Mesendoderm (in vitro differentiated cells): ENCODE measurements around the gene HJV.
"Not testable (repeated sequence)": the region's sequence is repeated elsewhere in the genome, so short reads cannot be mapped to it uniquely, and the experiment has no call there.

Experiments used
- DNase-seq: peaks from one replicate; pipeline ENCODE4 v3.0.0; 2013
- H2AK5ac ChIP-seq: 2 replicates; pipeline ENCODE4 v1.6.1; 2013; ENCODE audit warnings: low read length, inconsistent platforms
- H2BK120ac ChIP-seq: 2 replicates; pipeline ENCODE4 v1.6.1; 2013; ENCODE audit warnings: low read depth, mild to moderate bottlenecking, low read length, moderate library complexity, mixed read lengths
- H2BK15ac ChIP-seq: replicated peaks from 2 replicates; pipeline ENCODE4 v1.6.1; 2013; ENCODE audit warnings: low read depth, mild to moderate bottlenecking, moderate library complexity
- H2BK5ac ChIP-seq: 2 replicates; pipeline ENCODE4 v1.6.1; 2013; ENCODE audit warnings: low read length, inconsistent platforms
- H3K18ac ChIP-seq: 2 replicates; pipeline ENCODE4 v1.6.1; 2013; ENCODE audit warnings: mild to moderate bottlenecking, low read length, mixed read lengths
- H3K23ac ChIP-seq: one replicate; pipeline ENCODE4 v1.6.1; 2013; ENCODE audit warnings: low read length
- H3K27ac ChIP-seq: 2 replicates; pipeline ENCODE4 v1.5.1; 2013; ENCODE audit warnings: low read depth, mild to moderate bottlenecking, inconsistent platforms, low read length, moderate library complexity
- H3K27me3 ChIP-seq: 2 replicates; pipeline ENCODE4 v1.6.1; 2013; ENCODE audit warnings: low read length, control low read depth, mild to moderate bottlenecking, inconsistent platforms; ENCODE audit not compliant: insufficient read depth, poor library complexity
- H3K36me3 ChIP-seq: 2 replicates; pipeline ENCODE4 v1.6.1; 2013; ENCODE audit warnings: low read length, inconsistent platforms; ENCODE audit not compliant: control insufficient read depth, insufficient read depth
- H3K4ac ChIP-seq: one replicate; pipeline ENCODE4 v1.6.1; 2013; ENCODE audit warnings: low read depth, mild to moderate bottlenecking, low read length, moderate library complexity
- H3K4me1 ChIP-seq: 2 replicates; pipeline ENCODE4 v1.6.1; 2013; ENCODE audit warnings: low read depth, low read length, inconsistent platforms; ENCODE audit not compliant: control insufficient read depth
- H3K4me2 ChIP-seq: 2 replicates; pipeline ENCODE4 v1.6.1; 2013; ENCODE audit warnings: low read length
- H3K4me3 ChIP-seq: 2 replicates; pipeline ENCODE4 v1.5.1; 2013; ENCODE audit warnings: mild to moderate bottlenecking, low read length
- H3K56ac ChIP-seq: one replicate; pipeline ENCODE4 v1.6.1; 2013; ENCODE audit warnings: low read length
- H3K79me1 ChIP-seq: 2 replicates; pipeline ENCODE4 v1.6.1; 2013; ENCODE audit warnings: low read length, inconsistent platforms
- H3K79me2 ChIP-seq: 2 replicates; pipeline ENCODE4 v1.6.1; 2013; ENCODE audit warnings: mild to moderate bottlenecking, low read length; ENCODE audit not compliant: control insufficient read depth, insufficient read depth
- H3K9ac ChIP-seq: 2 replicates; pipeline ENCODE4 v1.6.1; 2013; ENCODE audit warnings: low read length, inconsistent platforms
- H4K5ac ChIP-seq: one replicate; pipeline ENCODE4 v1.6.1; 2013; ENCODE audit warnings: low read length
- H4K8ac ChIP-seq: one replicate; pipeline ENCODE4 v1.6.1; 2013; ENCODE audit warnings: low read depth, mild to moderate bottlenecking, control low read depth, low read length, moderate library complexity
- WGBS: extraction: QIAGEN DNeasy Blood & Tissue Kit; methylation state at CpG from one replicate; pipeline ENCODE4 v1.1.7; 2013; ENCODE audit warnings: low lambda C conversion rate, missing lambda C conversion rate; ENCODE audit not compliant: insufficient coverage; ENCODE audit errors: extremely low coverage; 5-methylcytosine and 5-hydroxymethylcytosine counted together

The HJV gene

GRCh38 chr1:146029117-146029516 is 7.6 kb upstream of the HJV start:
- Histone ChIP-seq H3K9ac (no peak overlapping the region), H3K79me2 (no peaks in the 10 kb centered on the region), H3K56ac (no peak overlapping the region), H4K8ac (no peak overlapping the region), H3K4me1 (no peaks in the 10 kb centered on the region), H3K36me3 (no peaks in the 10 kb centered on the region), H2BK15ac (no peak overlapping the region), H2BK5ac (no peak overlapping the region), H3K27ac (no peak overlapping the region), H3K79me1 (no peaks in the 10 kb centered on the region), H4K5ac (no peak overlapping the region), H3K4me3 (no peak overlapping the region), H3K4me2 (no peak overlapping the region), H2AK5ac (no peak overlapping the region), H3K18ac (no peak overlapping the region), H2BK120ac (no peak overlapping the region), H3K27me3 (no peaks in the 10 kb centered on the region), H3K4ac (no peak overlapping the region), H3K23ac (no peak overlapping the region)
- DNase-seq = no peak

GRCh38 chr1:146026650-146027049 is 5.1 kb upstream of the HJV start:
- not testable (repeated sequence) for H3K79me2 ChIP-seq, H4K8ac ChIP-seq, H2BK5ac ChIP-seq, H3K18ac ChIP-seq, H3K9ac ChIP-seq, H3K4ac ChIP-seq, DNase-seq, H3K79me1 ChIP-seq, H3K36me3 ChIP-seq, H3K27me3 ChIP-seq, H3K4me1 ChIP-seq, H3K56ac ChIP-seq, H3K4me2 ChIP-seq, H3K27ac ChIP-seq, H4K5ac ChIP-seq, H3K23ac ChIP-seq, H3K4me3 ChIP-seq, H2BK15ac ChIP-seq, H2AK5ac ChIP-seq, H2BK120ac ChIP-seq
- no CpG with 5 or more reads among the region's 1 CpG for WGBS

GRCh38 chr1:146025787-146026495 is 4.4 kb upstream of the HJV start:
- H4K8ac ChIP-seq, H3K4ac ChIP-seq, H3K56ac ChIP-seq, DNase-seq, H3K79me1 ChIP-seq, H2BK5ac ChIP-seq, H3K79me2 ChIP-seq, H3K4me1 ChIP-seq, H3K27ac ChIP-seq, H3K18ac ChIP-seq, H3K27me3 ChIP-seq, H2AK5ac ChIP-seq, H4K5ac ChIP-seq, H3K23ac ChIP-seq, H3K9ac ChIP-seq, H2BK120ac ChIP-seq, H3K4me3 ChIP-seq, H2BK15ac ChIP-seq, H3K4me2 ChIP-seq, H3K36me3 ChIP-seq: not testable (repeated sequence)
- no CpG with 5 or more reads among the region's 2 CpGs for WGBS

- WGBS = no CpG with 5 or more reads among the region's 7 CpGs
- Histone ChIP-seq H4K8ac (no peak overlapping the region), H2AK5ac (no peak overlapping the region), H3K9ac (no peak overlapping the region), H3K27ac (no peak overlapping the region), H3K56ac (no peak overlapping the region), H3K4me3 (no peak overlapping the region), H3K4ac (no peak overlapping the region), H3K79me2 (no peaks in the 10 kb centered on the region), H4K5ac (no peak overlapping the region), H2BK15ac (no peak overlapping the region), H3K18ac (no peak overlapping the region), H2BK120ac (no peak overlapping the region), H3K23ac (no peak overlapping the region), H3K79me1 (no peaks in the 10 kb centered on the region), H3K27me3 (peaks cover 7% of the 10 kb centered on the region), H3K4me2 (no peak overlapping the region), H3K4me1 (peaks cover 2% of the 10 kb centered on the region), H3K36me3 (no peaks in the 10 kb centered on the region), H2BK5ac (no peak overlapping the region)
- DNase-seq = no peak
These were observed 1.0 kb upstream of the HJV start for GRCh38 chr1:146022403-146023127.

- Histone ChIP-seq H3K27ac (no peak overlapping the region), H3K36me3 (no peaks in the 10 kb centered on the region), H3K4me1 (peaks cover 2% of the 10 kb centered on the region), H2BK15ac (no peak overlapping the region), H4K8ac (no peak overlapping the region), H3K4me2 (no peak overlapping the region), H3K4me3 (no peak overlapping the region), H4K5ac (no peak overlapping the region), H3K18ac (no peak overlapping the region), H3K23ac (no peak overlapping the region), H2AK5ac (no peak overlapping the region), H3K79me1 (no peaks in the 10 kb centered on the region), H2BK5ac (no peak overlapping the region), H3K9ac (no peak overlapping the region), H3K27me3 (peaks cover 8% of the 10 kb centered on the region), H3K56ac (no peak overlapping the region), H3K79me2 (no peaks in the 10 kb centered on the region), H3K4ac (no peak overlapping the region), H2BK120ac (no peak overlapping the region)
- no peak for DNase-seq
- WGBS = no CpG with 5 or more reads among the region's 1 CpG
These were observed 487 bp downstream of the HJV start for GRCh38 chr1:146021050-146021445.
